HG03575 (cell line): ENCODE measurements around the gene TPD52L1.

Experiments
- ATAC-seq: cut with Tn5 transposase; IDR thresholded peaks from one replicate; pipeline ENCODE4 v1.9.1; 2021; ENCODE audit not compliant: unreplicated experiment, insufficient number of reproducible peaks, low FRiP score; ENCODE audit errors: extremely low read depth

Gene TPD52L1

DNA sequence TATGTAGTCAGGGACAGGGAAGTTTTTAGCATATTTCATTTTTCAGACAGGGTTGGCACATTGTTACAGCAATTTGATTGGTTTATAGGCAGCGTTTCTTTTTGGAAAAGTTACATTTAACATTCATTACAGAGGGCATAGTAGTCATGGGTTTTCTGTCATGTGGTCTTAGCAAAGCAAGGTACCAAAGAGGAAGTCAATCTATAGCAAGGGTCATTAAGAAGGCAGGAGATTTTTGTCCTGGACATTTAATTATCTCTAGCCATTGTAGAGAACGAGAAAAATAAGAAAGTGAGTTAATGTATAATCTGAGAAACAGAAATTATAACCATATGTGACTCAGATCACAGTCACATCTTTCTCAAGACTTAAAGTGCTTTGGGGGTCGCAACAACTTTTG, 47.4 kb downstream of the TPD52L1 start:
- ATAC-seq: no peak

DNA sequence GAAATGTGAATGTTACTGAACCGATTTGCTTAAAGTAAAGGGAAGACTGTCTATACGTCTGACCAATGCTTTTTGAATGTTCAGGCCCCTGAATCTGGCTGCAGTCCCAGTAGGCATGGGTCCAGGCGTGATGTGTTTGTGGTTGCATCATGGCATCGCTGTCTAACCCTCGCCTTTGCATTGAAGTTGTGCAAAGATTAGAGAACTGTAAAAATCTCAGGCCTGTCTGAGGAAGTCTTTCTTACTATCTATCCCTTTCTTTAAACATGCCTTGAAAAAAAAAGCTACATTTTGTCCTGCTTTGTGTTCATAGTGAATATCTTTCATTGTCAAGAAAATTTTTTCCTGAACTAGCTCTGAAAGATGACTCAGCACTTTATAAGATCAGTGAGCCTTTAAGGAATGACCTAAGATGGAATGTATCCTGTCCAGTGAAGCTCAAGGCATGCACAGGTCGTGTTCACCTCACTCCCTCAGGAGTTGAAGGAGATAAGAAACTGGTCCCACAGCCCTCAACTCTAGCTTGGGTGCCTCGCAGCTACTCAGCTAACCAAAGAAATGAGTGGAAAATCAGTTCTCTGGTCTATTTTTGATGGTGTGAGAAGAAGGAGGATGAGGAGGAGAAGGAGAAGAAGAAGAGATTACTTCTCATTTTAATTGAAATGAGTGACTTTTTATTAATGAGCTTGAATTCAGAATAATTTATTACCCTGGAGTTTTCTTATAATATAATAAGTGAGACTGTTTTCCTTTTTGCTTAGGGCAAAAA, 48.6 kb downstream of the TPD52L1 start:
- ATAC-seq: no peak

DNA sequence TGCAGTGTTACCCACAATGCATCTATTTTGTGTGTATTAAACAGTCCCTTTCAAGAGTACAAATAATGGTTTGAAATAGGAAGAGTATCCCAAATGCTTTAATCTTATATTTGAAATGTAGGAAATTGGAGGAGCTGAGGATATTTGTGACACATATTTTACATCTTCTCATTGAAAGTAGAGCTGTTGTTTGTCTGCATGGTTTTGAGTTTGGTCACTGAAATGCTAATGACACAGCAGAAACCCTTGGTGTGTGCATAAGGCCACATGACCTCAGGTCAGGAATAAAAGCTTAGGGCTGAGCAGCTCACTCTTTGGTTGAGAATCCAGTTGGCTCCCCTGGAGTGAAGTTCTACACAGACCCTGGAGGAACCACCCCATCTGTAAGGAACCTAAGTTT, 49.8 kb downstream of the TPD52L1 start:
- ATAC-seq: no peak

DNA sequence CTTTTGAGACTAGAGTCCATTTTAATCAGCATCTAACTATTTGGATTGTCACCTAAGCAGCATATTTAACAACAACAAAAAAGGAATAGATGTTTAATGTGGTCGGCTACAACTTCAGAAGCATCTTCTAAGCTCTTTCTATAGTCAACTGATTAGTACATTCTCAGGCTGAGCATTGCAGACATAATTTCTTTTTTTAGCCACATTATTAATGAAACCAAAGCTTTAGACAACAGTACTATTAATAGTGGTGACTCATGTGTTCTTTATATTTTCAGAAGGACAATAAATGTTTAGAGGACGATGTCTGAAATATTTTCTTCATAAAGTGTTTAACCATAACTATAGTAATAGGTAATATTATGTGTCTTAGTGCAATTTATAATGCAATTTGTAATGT, 52.4 kb downstream of the TPD52L1 start:
- ATAC-seq: no peak

DNA sequence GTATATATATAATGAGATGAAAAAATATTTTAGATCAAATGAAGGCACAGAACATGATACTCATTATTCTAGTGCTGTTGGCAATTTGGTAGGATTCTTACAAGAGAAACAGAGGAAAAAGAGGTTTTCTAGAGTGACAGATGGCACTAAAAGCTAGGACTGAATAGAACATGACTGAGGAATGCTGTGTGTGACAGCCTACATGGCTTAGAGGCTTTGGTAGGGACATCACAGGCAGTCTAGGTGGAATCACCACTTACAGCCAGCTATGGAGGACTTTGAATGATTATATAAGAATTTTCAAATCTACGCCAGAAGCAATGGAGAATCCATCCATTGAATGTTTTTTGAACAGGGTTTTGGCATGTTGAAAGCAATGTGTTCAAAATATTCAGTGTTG, 52.8 kb downstream of the TPD52L1 start:
- ATAC-seq: no peak

DNA sequence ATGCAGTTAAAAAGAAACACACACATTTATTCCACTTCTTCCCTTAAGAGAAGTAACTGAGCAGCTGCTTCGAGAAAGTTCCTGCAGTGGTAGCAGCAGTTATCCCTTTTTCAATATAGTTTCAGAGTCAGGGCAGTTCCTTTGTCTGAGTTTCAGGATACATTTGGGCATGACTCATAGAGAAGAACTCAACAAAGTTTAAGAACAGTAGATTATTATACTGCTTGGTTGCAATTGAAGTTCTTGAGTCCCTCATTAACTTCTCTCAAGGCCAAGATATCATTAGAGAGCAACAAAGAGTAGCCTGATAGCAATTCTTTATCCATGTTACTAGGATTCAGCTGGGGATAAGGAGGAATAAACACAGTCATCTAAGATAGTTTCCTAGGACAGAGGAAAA, 54.4 kb downstream of the TPD52L1 start:
- ATAC-seq: no peak

DNA sequence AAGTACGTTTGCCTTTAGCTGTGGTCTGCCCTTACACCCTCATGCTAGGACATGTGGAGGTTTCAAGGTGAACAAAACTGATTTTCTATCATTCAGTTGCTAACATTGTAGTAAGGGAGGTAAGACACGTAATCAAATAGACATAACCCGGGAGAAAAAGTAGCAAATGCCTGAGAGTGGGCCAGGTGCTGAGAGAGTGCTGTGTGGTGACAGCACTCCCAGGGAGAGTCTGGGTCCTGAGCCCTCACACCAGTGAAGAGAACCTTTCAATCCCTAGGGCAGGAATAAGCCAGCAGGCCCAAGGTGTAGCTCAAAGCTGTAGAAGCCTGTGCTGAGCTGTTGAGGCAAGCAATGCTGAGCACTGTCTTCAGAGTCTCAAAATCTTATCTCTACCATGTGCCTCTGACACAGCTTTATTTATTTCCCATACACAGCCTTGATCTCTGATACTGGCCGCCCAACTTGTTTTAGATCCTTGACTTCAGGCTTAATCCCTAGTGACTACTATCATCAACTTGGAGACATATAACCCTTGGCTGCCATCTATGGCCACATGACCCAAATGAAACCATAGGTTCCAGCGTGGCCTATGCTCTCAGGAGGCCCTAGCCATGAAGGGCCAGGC, 55.2 kb downstream of the TPD52L1 start:
- no peak for ATAC-seq

DNA sequence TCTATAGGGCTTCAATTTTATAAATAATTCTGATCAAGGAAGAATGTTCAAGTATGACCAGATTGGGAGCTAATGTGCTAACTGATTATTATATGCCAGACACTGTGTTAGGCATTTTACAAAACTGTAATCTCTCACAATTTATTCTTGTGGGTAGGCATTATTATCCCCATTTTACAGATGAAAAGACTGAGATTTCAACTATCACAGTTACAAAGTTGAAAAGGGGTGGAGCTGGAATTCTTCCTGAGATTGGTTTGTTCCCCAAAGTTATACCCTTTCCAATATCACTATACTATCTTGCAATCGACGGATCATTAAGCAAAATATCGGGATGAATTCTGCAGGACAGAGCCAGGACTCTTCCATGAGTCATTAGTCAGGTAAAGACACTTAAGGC, 57.1 kb downstream of the TPD52L1 start:
- ATAC-seq: no peak

DNA sequence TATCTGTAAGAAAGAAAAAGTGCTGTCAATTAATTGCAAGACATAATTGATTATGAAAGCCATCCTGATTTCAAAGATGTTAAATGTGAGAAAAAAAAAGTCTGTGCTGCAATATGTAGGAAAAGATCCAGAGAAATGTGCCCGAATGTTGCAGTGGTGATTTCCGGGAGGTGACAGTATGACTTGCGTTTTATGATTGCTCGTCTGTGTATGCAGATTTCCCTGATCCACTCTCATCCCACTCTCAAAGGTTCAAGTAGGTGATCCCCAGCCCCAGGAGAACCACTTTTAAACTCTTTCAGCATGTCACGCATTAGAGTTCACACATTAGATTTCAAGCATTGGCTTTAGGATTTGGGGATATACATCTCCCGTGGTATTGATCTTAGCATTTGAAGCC, 57.8 kb downstream of the TPD52L1 start:
- no peak for ATAC-seq

DNA sequence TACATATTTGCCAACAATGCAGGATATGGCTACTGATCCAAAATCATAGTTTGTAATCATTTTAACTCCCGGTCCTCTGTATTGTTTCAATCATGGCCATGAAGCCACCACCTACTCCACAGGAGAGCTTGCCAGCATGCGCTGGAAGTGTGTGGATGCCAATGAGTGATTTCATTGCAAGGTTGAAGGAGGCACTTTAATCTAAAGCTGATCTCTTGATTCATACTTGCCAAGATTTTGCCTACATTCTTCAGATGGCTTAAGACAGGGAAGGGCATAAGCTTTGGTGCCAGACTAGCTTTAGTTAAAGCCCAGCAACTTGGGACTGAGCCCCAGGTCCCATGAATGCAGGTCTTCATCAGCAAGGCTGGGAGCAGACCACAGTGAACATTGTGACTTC, 58.8 kb downstream of the TPD52L1 start:
- ATAC-seq: no peak

DNA sequence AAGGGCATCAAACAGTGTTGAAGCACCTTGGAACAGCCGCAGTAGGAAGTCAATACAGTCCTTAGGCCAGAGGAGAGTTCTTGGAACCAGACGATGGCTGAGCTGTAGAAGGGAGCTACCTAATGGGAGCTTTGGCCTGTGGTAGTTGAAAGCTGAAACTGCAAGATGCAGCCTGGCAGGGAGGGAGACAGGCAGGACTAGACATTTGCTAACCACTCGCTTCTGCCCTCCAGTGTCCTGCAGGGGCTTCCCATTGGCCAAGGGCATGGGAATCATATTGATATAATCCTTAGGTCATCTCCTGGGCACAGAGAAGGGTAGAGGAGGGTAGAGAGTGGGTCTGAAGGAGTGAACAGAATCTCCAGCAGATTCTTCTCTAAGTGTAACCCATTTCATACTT, 60.4 kb downstream of the TPD52L1 start:
- ATAC-seq: no peak

DNA sequence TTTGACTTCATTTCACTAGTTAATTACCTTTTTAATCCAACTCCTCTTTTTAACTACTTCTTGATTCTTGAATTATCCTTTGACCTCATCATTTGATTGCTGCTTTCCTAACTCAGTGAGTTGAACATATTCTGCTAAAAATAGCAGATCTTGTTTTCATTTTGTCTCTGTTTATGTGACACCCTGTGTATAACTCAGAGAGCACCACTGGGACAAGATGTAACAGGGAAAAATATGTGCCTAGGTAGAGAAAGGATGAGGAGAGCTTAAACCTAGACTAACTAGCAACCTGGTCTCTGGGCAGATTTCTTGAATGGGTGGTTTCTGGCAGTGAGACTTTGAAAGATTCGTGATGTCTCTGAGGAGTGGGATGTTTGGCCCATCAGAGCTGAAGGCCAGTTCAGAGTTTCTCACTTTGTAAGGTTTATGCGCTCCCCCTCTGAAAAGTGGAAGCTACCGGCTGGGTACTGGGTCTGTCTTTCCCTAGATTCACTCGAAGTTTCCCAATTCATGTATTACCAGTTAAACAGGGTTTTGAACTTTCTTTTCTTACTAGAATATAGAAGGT, 61.8 kb downstream of the TPD52L1 start:
- ATAC-seq: no peak

DNA sequence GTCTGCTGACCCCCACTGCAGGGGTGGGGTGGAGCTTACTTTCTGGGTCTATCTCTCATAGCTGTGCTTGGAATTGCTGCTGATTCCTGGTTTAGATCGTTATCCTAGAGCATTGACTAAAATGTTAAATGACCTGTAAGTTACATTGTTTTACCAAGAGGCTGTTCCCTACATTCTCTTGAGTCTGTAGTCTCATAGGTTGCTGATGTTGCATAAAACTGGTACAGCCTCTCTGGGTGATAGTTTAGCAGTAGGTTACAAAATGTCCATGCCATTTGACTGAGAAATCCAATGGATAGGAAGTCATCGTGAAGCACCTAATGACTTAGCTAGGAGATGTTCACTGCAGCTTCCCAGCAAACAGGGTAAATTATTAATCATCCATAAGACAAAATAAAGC, 62.4 kb downstream of the TPD52L1 start:
- ATAC-seq: no peak

DNA sequence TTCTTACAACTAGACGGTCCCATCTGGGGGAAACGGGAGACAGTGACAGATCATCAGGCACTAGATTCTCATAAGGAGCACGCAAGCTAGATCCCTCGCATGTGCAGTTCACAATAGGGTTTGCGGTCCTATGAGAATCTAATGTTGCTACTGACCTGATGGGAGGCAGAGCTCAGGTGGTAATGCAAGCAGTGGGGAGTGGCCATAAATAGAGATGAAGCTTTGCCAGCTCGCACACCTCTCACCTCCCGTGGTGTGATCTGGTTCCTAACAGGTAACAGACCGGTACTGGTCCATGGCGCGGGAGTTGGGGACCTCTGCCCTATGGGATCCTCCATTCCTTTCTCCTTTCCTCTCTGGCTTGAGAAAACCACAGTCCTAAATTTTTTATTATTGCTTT, 63.8 kb downstream of the TPD52L1 start:
- no peak for ATAC-seq

DNA sequence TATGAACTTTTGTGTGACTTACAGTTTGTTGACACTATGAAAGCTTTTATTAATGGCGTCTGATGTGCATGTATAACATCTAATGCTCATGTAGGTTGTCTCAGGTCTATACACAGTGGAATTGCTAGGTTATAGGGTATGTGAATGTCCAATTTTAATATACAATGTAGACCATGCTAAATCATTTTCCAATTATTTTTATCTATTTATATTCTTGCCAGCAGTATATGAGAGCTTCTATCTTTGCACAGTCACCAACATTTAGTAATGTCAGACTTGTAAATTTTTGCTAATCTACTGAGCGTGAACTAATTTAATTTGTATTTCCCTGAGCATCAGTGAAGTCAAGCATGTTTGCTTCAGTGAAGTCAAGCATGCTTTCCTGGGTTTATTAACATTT, 64.4 kb downstream of the TPD52L1 start:
- ATAC-seq: no peak

DNA sequence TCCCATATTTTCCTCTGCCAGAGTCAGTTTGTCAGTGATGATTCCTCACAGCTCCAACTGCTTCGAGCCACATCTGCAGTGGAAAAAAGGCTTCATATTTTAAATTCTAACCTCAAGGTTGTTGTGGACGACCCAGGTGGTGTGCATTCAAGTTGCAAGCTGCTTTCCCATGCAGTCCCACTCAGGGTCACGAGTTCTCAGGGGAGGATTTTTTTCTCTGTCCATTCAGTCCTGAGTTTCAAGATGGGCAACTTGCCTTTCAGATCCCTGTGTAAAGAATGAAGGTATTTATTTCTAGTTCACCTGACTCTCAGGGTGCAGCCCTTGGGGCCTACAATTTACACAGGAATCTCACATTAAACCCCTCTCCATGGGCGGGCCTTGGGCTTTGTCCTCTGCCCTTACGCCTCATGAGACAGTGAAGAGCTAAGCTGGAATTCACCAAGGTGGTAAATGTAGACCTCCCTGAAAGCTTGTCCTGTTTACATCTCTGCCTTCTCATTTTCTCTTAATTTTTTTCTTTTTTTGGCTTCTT, 65.9 kb downstream of the TPD52L1 start:
- ATAC-seq: no peak

DNA sequence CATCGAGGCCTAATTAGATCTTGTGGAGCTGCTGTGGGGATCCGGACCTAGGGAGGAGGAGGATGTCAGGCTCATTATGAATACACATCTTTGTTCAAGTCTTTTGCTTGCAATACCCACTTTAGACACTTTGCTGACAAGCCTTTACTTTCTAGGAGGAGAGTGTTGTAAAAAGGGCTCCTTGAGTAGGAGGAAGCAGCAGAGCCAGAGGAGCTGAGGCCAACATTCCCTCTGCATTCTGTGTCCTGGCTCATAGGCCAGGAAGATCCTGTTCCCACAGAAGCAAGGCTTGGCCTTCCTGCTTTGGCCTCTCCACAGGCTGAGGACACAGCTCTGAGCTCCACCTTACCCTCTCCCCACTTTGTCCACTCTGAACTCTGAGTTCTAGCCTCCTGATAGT, 67.1 kb downstream of the TPD52L1 start:
- ATAC-seq: no peak

DNA sequence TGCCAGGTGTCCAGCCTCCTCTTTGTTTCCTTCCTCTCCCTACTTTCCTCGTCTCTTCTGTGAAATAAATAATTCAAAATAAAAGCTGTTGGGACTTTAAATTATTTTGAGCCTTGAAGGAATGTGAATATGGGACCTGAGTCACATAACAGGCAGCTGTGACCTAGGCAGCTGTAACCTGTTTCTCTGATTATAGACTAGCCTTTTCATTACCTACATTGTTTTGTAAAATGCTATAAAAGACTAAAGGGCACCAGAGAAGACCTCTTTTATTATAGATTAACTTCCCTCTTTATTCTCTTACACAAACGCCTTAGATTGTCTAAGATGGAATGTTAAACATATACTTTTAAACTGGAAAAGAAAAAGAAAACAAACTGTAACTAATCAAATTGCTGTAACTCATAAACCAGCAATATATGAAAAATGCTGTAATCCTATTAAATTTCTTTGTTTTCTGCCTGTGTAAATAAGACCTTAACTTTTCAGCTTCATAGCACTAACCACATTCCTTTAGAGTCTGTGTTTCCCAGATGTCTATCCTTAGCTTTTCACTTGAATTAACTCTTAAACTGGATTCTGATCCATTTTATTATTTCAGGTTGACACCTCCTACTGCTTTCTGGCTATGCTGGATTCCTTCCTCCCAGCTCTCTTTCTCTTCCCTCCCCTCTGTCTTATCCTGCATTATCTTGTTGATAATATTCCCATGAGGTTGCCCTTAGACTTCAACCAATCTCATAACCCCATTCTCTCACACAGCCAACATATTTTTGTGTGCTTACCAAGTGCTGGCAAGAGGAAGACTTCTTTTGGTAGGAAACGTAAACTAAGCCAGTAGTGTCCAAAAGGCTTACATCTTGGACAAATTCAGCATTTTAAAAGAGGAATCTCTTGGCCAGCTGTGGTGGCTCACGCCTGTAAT, 69.2 kb downstream of the TPD52L1 start:
- ATAC-seq: no peak

DNA sequence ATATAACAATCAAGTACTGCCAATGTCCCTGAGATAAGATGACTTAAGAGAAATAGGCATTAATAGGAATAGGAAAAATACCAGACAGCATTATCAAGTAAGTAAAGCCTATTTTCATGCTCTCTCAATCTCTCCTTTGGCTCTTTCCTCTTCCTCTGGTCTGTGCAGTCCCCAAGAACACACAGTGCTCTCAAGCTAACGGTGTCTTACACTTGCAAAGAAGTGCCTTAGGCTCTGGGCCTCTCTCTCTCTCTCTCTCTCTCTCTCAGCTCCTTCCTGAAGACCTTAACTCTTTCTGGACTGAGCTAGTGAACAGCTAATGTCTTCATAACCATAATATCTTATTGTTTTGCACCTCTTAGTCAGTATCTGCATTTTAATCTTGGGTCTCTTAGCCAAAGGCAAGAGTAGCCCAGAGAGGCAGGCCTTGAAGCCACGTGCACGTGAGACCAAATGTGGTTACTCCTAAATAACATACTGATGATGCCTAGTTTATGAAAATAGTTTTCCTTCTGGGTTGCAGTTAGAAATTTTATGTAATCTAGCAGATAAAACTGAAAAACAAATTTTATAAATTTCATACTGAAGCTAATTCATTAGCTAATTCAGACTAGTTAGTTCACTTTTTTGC, 70.8 kb downstream of the TPD52L1 start:
- ATAC-seq: no peak
